HepG2 (cell line): ENCODE measurements around the gene TAT. TPM values are rescaled to one million over a fixed set of nuclear protein-coding genes. Genes with fewer than 3 reads are reported as not detected.

Experiments
- CBX5 ChIP-seq: sonication (generic); formaldehyde crosslinking; IDR thresholded peaks from 2 replicates; pipeline ENCODE4 v1.4.0; 2020; ENCODE audit warnings: missing genetic modification reagents, borderline replicate concordance
- CREB1 ChIP-seq, 2 experiments: fragments of 450-650 bp in 1 of 2; IDR thresholded peaks; 2 replicates each; pipeline ENCODE4 v1.6.1; 2016 to 2017; ENCODE audit warnings: control low read depth in 1 of 2, mild to moderate bottlenecking in 1 of 2, missing compliant biosample characterization in 1 of 2, missing genetic modification characterization in 1 of 2
- FOXP1 ChIP-seq, 2 experiments: fragments of 450-650 bp in 1 of 2; IDR thresholded peaks; 2 replicates each; pipeline ENCODE4 v1.6.1; 2017 to 2018; ENCODE audit warnings: antibody characterized with exemption in 1 of 2
- JUN ChIP-seq: sonication (generic); formaldehyde crosslinking; IDR thresholded peaks from 2 replicates; pipeline ENCODE4 v1.4.0; 2020; ENCODE audit warnings: mild to moderate bottlenecking, missing genetic modification reagents
- KAT7 ChIP-seq: IDR thresholded peaks from 2 replicates; pipeline ENCODE4 v1.6.1; 2018; ENCODE audit warnings: borderline replicate concordance, missing compliant biosample characterization
- SIN3A ChIP-seq: IDR thresholded peaks from 2 replicates; pipeline ENCODE4 v1.6.1; 2011; ENCODE audit warnings: low read depth, mild to moderate bottlenecking, control low read depth, low read length, borderline replicate concordance
- SP2 ChIP-seq: sonication (generic); formaldehyde crosslinking; IDR thresholded peaks from 2 replicates; pipeline ENCODE4 v1.5.1; 2020; ENCODE audit warnings: mild to moderate bottlenecking, missing genetic modification reagents
- TAF1 ChIP-seq: sonication (generic); formaldehyde crosslinking; IDR thresholded peaks from 2 replicates; pipeline ENCODE4 v1.4.0; 2020; ENCODE audit warnings: missing genetic modification reagents
- TCF7L2 ChIP-seq: IDR thresholded peaks from 2 replicates; pipeline ENCODE4 v1.6.1; 2011; ENCODE audit warnings: mild to moderate bottlenecking, low read depth, low read length, moderate library complexity
- ZNF230 ChIP-seq: sonication (generic); formaldehyde crosslinking; IDR thresholded peaks from 2 replicates; pipeline ENCODE4 v1.4.0; 2020; ENCODE audit warnings: mild to moderate bottlenecking, missing genetic modification reagents
- ZNF30 ChIP-seq: sonication (generic); formaldehyde crosslinking; IDR thresholded peaks from 2 replicates; pipeline ENCODE4 v1.5.0; 2020; ENCODE audit warnings: mild to moderate bottlenecking, missing genetic modification reagents
- ZNF333 ChIP-seq: sonication (generic); formaldehyde crosslinking; IDR thresholded peaks from 2 replicates; pipeline ENCODE4 v1.4.0; 2020; ENCODE audit warnings: mild to moderate bottlenecking, missing genetic modification reagents, borderline replicate concordance
- ZNF709 ChIP-seq: sonication (generic); formaldehyde crosslinking; IDR thresholded peaks from 2 replicates; pipeline ENCODE4 v1.5.0; 2020; ENCODE audit warnings: mild to moderate bottlenecking, missing genetic modification reagents
- ZNF749 ChIP-seq: sonication (generic); formaldehyde crosslinking; IDR thresholded peaks from 2 replicates; pipeline ENCODE4 v1.8.0; 2022; ENCODE audit warnings: mild to moderate bottlenecking, missing genetic modification reagents, moderate library complexity, borderline replicate concordance
- ZSCAN31 ChIP-seq: sonication (generic); formaldehyde crosslinking; IDR thresholded peaks from 2 replicates; pipeline ENCODE4 v1.5.0; 2020; ENCODE audit warnings: low read depth, mild to moderate bottlenecking, missing genetic modification reagents
- polyA plus RNA-seq, 8 experiments: library from polyadenylated mRNA; depleted of rRNA in 3 of 8; stranded (reverse) in 7 of 8; unstranded in 1 of 8; fragments of >200 nt; fragmentation: Illumina TruSeq in 4 of 8; extraction: Trizol in 4 of 8; gene quantifications; 2 replicates each; pipeline versions ENCODE4 v1.2.1 to v1.2.3, GENCODE V29; 2011 to 2016; ENCODE audit warnings: low read depth in 4 of 8, missing spikeins in 1 of 8, mixed read lengths in 1 of 8; ENCODE audit not compliant: insufficient read depth in 1 of 8
- total RNA-seq, 5 experiments: library from RNA; depleted of rRNA; stranded (reverse); fragments of >200 nt; fragmentation: Illumina TruSeq; extraction: Trizol; gene quantifications; 2 replicates each; pipeline ENCODE4 v1.2.3, GENCODE V29; 2016; ENCODE audit warnings: low read depth in 1 of 5
- TF ChIP-seq, protein P1 (sequence below): sonication (generic); formaldehyde crosslinking; IDR thresholded peaks from 2 replicates; pipeline ENCODE4 v1.5.1; 2020; ENCODE audit warnings: missing genetic modification reagents, mild to moderate bottlenecking, borderline replicate concordance
- TF ChIP-seq, protein P2 (sequence below): sonication (generic); formaldehyde crosslinking; IDR thresholded peaks from 2 replicates; pipeline ENCODE4 v1.5.0; 2020; ENCODE audit warnings: mild to moderate bottlenecking, missing genetic modification reagents, borderline replicate concordance
- TF ChIP-seq, protein P3 (sequence below): fragments of 450-650 bp; IDR thresholded peaks from 2 replicates; pipeline ENCODE4 v1.6.1; 2017
- TF ChIP-seq, protein P4 (sequence below): sonication (generic); formaldehyde crosslinking; IDR thresholded peaks from 2 replicates; pipeline ENCODE4 v1.9.0; 2021; ENCODE audit warnings: missing genetic modification reagents, borderline replicate concordance

TAT gene
- total and polyA plus RNA-seq, 2 of the 13 experiments (the other 11 are each of a cell fraction or from before 2014, with no cell fraction given), result 1.6 to 5.8 TPM

DNA sequence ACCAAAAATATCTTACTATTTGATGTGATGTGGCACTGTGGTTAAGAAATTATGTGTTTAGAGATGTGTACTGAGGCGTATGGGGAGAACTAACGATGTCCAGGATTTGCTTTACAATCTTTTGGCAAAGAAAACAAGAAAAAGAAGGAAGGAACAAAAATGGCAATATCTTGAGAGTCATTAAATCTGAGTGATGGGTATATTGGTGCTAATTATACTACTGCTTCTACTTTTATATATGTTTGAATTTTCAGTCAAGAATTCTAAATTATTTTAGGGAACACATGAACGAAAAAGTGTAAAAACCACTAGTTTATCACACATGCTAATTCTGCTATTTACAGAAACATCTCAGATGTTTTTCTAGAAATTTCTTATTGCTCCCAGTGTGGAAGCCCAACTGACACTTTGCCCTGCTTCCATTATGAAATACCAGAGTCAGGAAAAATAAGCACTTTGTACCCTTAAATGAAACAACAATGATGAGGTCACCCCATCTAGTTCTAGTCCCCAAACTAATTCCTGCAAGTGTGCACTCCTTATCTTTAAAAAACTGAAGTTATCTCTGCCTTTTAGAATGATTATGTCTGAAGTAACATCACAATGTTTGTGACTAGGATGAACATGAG lies 18.8 kb downstream of the TAT start (continued):
- TF ChIP-seq, protein P1, sequence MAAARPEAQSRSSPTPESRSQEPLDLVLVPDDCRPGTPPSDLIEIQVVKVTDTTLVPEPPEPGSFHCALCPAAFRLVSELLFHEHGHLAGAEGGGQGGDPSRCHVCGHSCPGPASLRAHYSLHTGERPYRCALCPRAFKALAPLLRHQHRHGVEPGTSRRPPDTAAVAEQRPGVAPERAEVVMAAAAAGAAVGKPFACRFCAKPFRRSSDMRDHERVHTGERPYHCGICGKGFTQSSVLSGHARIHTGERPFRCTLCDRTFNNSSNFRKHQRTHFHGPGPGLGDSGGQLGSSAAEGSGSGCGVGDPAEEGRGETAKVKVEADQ, result no peak
- TF ChIP-seq TCF7L2, result no peak
- TF ChIP-seq, protein P2, sequence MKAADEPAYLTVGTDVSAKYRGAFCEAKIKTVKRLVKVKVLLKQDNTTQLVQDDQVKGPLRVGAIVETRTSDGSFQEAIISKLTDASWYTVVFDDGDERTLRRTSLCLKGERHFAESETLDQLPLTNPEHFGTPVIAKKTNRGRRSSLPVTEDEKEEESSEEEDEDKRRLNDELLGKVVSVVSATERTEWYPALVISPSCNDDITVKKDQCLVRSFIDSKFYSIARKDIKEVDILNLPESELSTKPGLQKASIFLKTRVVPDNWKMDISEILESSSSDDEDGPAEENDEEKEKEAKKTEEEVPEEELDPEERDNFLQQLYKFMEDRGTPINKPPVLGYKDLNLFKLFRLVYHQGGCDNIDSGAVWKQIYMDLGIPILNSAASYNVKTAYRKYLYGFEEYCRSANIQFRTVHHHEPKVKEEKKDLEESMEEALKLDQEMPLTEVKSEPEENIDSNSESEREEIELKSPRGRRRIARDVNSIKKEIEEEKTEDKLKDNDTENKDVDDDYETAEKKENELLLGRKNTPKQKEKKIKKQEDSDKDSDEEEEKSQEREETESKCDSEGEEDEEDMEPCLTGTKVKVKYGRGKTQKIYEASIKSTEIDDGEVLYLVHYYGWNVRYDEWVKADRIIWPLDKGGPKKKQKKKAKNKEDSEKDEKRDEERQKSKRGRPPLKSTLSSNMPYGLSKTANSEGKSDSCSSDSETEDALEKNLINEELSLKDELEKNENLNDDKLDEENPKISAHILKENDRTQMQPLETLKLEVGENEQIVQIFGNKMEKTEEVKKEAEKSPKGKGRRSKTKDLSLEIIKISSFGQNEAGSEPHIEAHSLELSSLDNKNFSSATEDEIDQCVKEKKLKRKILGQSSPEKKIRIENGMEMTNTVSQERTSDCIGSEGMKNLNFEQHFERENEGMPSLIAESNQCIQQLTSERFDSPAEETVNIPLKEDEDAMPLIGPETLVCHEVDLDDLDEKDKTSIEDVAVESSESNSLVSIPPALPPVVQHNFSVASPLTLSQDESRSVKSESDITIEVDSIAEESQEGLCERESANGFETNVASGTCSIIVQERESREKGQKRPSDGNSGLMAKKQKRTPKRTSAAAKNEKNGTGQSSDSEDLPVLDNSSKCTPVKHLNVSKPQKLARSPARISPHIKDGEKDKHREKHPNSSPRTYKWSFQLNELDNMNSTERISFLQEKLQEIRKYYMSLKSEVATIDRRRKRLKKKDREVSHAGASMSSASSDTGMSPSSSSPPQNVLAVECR (CRISPR knock-in tag), result no peak
- TF ChIP-seq ZNF30, result no peak
- TF ChIP-seq SP2, result no peak
- TF ChIP-seq, protein P3, sequence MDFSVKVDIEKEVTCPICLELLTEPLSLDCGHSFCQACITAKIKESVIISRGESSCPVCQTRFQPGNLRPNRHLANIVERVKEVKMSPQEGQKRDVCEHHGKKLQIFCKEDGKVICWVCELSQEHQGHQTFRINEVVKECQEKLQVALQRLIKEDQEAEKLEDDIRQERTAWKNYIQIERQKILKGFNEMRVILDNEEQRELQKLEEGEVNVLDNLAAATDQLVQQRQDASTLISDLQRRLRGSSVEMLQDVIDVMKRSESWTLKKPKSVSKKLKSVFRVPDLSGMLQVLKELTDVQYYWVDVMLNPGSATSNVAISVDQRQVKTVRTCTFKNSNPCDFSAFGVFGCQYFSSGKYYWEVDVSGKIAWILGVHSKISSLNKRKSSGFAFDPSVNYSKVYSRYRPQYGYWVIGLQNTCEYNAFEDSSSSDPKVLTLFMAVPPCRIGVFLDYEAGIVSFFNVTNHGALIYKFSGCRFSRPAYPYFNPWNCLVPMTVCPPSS, result no peak
- no peak for TF ChIP-seq ZNF230
- TF ChIP-seq SIN3A, result no peak
- TF ChIP-seq JUN, result peak; percentile 88
- TF ChIP-seq CBX5 (CRISPR knock-in tag), result no peak
- no peak for TF ChIP-seq ZNF333 (CRISPR knock-in tag)
- no peak for TF ChIP-seq ZNF749 (CRISPR knock-in tag)
- TF ChIP-seq, protein P4, sequence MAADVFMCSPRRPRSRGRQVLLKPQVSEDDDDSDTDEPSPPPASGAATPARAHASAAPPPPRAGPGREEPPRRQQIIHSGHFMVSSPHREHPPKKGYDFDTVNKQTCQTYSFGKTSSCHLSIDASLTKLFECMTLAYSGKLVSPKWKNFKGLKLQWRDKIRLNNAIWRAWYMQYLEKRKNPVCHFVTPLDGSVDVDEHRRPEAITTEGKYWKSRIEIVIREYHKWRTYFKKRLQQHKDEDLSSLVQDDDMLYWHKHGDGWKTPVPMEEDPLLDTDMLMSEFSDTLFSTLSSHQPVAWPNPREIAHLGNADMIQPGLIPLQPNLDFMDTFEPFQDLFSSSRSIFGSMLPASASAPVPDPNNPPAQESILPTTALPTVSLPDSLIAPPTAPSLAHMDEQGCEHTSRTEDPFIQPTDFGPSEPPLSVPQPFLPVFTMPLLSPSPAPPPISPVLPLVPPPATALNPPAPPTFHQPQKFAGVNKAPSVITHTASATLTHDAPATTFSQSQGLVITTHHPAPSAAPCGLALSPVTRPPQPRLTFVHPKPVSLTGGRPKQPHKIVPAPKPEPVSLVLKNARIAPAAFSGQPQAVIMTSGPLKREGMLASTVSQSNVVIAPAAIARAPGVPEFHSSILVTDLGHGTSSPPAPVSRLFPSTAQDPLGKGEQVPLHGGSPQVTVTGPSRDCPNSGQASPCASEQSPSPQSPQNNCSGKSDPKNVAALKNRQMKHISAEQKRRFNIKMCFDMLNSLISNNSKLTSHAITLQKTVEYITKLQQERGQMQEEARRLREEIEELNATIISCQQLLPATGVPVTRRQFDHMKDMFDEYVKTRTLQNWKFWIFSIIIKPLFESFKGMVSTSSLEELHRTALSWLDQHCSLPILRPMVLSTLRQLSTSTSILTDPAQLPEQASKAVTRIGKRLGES (CRISPR knock-in tag), result no peak
- no peak for TF ChIP-seq KAT7 (CRISPR knock-in tag)
- TF ChIP-seq ZSCAN31, result no peak
- TF ChIP-seq TAF1 (CRISPR knock-in tag), result no peak
- TF ChIP-seq ZNF709, result no peak
- TF ChIP-seq FOXP1 (IDR thresholded peaks at IDR 0.05), result no peak
- peak; percentile 63; the same call in 1 of the 2 replicates for TF ChIP-seq FOXP1 (CRISPR knock-in tag; IDR thresholded peaks at IDR 0.05)
- no peak for TF ChIP-seq CREB1 (IDR thresholded peaks at IDR 0.05)
- TF ChIP-seq CREB1 (CRISPR knock-in tag; IDR thresholded peaks at IDR 0.05), result no peak
